ENCODE measurements around the gene IL17RB. TPM values are rescaled to one million over a fixed set of nuclear protein-coding genes. Genes with fewer than 3 reads are reported as not detected.

IL17RB gene
- total RNA-seq, 1 experiment from 2014 or later = not detected

GRCh38 chr3:53830944-53831343 is 15.4 kb upstream of the IL17RB start:
- DNase-seq (ENCODE audit: low read depth) = no peak

- no peak for DNase-seq (ENCODE audit: low read depth)
Observed at GRCh38 chr3:53833053-53833645, 13.2 kb upstream of the IL17RB start.

GRCh38 chr3:53833700-53834099 is 12.7 kb upstream of the IL17RB start:
- no peak for DNase-seq (ENCODE audit: low read depth)

GRCh38 chr3:53834429-53835095 is 11.8 kb upstream of the IL17RB start:
- no peak for DNase-seq (ENCODE audit: low read depth)

- no peak for DNase-seq (ENCODE audit: low read depth)
Observed at GRCh38 chr3:53835257-53835656, 11.1 kb upstream of the IL17RB start.

- no peak for DNase-seq (ENCODE audit: low read depth)
Observed at GRCh38 chr3:53836084-53836872, 10.1 kb upstream of the IL17RB start.

- no peak for DNase-seq (ENCODE audit: low read depth)
Observed at GRCh38 chr3:53837331-53837730, 9.0 kb upstream of the IL17RB start.

- DNase-seq (ENCODE audit: low read depth) = no peak
Observed at GRCh38 chr3:53841296-53841695, 5.1 kb upstream of the IL17RB start.

- DNase-seq (ENCODE audit: low read depth) = peak; percentile 14
Observed at GRCh38 chr3:53842436-53843194, 3.8 kb upstream of the IL17RB start.

- no peak for DNase-seq (ENCODE audit: low read depth)
Observed at GRCh38 chr3:53843195-53844177, 2.9 kb upstream of the IL17RB start.

GRCh38 chr3:53844262-53845102 is 1.9 kb upstream of the IL17RB start:
- DNase-seq (ENCODE audit: low read depth) = no peak

GRCh38 chr3:53845103-53845880 is 1.1 kb upstream of the IL17RB start:
- DNase-seq (ENCODE audit: low read depth) = no peak

- DNase-seq (ENCODE audit: low read depth) = no peak
Observed at GRCh38 chr3:53845881-53846133, 561 bp upstream of the IL17RB start.

- DNase-seq (ENCODE audit: low read depth) = no peak
Observed at GRCh38 chr3:53846851-53847155, 435 bp downstream of the IL17RB start.

- DNase-seq (ENCODE audit: low read depth) = no peak
Observed at GRCh38 chr3:53849916-53850315, 3.5 kb downstream of the IL17RB start.

- DNase-seq (ENCODE audit: low read depth) = peak; percentile 35
Observed at GRCh38 chr3:53850895-53851294, 4.5 kb downstream of the IL17RB start.

- DNase-seq (ENCODE audit: low read depth) = no peak
Observed at GRCh38 chr3:53856964-53857363, 10.6 kb downstream of the IL17RB start.

GRCh38 chr3:53858096-53858741 is 11.9 kb downstream of the IL17RB start:
- no peak for DNase-seq (ENCODE audit: low read depth)

- DNase-seq (ENCODE audit: low read depth) = no peak
Observed at GRCh38 chr3:53859178-53859577, 12.8 kb downstream of the IL17RB start.

Measured in RPMI7951 (cell line).